ENCODE measurements around the gene ZDHHC14.
"Not testable (repeated sequence)": the region's sequence is repeated elsewhere in the genome, so short reads cannot be mapped to it uniquely, and the experiment has no call there.

ZDHHC14 gene

DNA sequence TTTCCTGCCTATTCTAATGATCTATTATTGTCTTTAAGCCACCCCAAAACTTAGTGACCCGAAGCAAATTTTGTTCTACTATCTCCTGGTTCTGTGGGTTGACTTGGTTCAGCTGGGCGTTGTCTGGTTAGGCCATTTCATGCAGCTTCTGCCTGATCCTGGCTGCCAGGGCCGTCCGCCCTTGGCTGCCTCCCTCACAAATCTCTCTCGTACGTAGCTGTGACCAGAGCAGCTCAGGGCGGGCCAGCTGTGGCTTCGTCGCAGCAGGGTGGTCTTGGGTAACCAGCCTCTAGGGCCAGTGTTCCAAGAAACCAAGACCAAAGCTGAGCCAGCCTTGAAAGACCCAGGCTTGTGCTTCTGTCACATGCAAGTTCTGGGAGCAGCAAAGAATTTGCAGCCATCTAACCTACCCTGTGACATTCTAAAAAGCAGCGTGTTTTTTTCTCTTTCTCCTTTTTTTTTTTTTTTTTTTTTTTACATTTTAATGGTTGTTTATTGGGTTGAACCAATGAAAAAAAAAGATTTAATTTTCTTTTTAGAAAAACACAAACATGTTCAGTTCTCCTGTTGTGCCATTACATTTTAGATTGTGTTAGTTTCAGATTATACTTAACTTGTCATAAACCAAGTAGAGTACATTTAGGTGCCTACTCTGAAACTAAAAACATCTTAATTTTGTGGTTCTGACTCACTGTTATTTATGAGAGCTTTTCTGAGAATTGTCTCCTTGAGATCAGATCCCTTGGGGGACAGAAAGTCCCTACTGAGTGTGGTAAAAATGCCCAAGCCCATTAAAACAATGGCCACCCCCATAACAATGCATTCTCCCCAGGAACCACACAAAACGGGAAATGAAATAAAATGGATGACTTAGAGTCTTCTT is 83.9 kb downstream of the ZDHHC14 start:
- no peak for DNase-seq (ENCODE audit: low read depth)
- no peak overlapping the region for H3K4me3 ChIP-seq (ENCODE audit: low read depth, low read length)
- TF ChIP-seq, protein P1, sequence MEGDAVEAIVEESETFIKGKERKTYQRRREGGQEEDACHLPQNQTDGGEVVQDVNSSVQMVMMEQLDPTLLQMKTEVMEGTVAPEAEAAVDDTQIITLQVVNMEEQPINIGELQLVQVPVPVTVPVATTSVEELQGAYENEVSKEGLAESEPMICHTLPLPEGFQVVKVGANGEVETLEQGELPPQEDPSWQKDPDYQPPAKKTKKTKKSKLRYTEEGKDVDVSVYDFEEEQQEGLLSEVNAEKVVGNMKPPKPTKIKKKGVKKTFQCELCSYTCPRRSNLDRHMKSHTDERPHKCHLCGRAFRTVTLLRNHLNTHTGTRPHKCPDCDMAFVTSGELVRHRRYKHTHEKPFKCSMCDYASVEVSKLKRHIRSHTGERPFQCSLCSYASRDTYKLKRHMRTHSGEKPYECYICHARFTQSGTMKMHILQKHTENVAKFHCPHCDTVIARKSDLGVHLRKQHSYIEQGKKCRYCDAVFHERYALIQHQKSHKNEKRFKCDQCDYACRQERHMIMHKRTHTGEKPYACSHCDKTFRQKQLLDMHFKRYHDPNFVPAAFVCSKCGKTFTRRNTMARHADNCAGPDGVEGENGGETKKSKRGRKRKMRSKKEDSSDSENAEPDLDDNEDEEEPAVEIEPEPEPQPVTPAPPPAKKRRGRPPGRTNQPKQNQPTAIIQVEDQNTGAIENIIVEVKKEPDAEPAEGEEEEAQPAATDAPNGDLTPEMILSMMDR (IDR thresholded peaks at IDR 0.05; ENCODE audit: control insufficient read depth, extremely low read depth, insufficient read depth) = no peak

DNA sequence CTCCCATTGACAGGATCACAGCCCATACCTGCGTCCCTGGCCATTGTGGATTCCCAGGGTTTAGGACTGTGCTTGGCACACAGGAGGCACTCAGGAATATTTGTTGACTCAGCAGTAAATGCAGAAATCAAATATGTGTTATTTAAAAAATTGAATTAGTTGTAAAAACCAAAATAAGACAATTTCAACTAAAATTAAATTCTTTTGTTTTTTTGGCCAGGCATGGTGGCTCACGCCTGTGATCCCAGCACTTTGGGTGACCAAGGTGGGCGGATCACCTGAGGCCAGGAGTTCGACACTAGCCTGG is 85.3 kb downstream of the ZDHHC14 start:
- no peak overlapping the region for H3K4me3 ChIP-seq (ENCODE audit: low read depth, low read length)
- no peak for DNase-seq (ENCODE audit: low read depth)
- TF ChIP-seq, protein P1 (IDR thresholded peaks at IDR 0.05; ENCODE audit: control insufficient read depth, extremely low read depth, insufficient read depth) = no peak

DNA sequence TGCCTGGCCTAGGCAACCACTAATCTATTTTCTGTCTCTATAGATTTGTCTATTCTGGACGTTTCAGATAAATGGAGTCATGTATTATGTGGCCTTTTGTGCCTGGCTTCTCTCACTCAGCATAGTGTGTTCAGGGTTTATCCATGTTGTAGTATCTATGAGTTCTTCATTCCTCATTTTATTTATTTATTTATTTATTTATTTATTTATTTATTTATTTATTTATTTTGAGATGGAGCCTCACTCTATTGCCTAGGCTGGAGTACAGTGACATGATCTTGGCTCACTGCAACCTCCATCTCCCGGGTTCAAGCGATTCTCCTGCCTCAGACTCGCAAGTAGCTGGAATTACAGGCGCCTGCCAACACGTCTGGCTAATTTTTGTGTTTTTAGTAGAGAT is 86.3 kb downstream of the ZDHHC14 start:
- not testable (repeated sequence) for DNase-seq (ENCODE audit: low read depth); H3K4me3 ChIP-seq (ENCODE audit: low read depth, low read length)

DNA sequence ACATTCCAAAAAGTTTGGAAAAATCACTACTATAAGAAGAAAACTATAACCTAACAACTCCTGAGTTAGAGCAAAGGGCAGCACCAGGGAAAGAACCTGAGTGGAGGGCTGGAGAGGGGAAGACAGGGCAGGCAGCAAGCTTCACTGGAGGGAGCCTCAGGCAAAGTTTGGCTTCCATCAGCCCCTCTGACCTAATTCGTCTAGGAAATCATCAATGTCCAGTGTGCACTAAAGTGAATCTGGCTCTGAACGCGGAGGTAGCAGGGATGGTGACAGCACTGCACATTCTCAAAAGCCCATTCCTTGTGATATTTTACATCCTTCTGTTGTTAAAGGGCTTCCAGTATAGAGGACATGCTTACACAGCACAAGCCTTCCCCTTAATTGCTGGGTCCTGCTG is 87.1 kb downstream of the ZDHHC14 start:
- DNase-seq (ENCODE audit: low read depth) = no peak

DNA sequence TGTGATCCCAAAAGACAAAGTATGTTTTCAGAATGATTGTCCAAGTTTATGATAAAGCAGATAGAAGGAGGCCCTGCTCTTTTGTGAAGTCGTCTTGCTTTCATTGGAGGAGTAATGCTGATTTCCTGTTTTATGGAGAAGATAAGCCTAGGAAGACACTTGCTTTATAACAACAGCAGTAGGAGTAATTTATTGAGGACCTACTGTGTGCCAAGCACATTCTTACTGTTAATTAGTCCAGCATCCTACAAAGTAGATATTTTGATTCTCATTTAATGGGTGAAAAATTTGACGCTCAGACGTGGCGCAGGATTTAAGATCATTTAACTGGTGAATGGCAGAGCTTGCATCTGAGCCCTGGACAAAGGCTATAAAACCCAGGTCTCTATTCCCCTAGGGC is 87.6 kb downstream of the ZDHHC14 start:
- TF ChIP-seq, protein P1 (IDR thresholded peaks at IDR 0.05; ENCODE audit: control insufficient read depth, extremely low read depth, insufficient read depth) = no peak
- DNase-seq (ENCODE audit: low read depth) = no peak
- no peak overlapping the region for H3K4me3 ChIP-seq (ENCODE audit: low read depth, low read length)

More for the DNA sequence above, 87.1 kb downstream of the ZDHHC14 start:
- TF ChIP-seq, protein P1 (IDR thresholded peaks at IDR 0.05; ENCODE audit: control insufficient read depth, extremely low read depth, insufficient read depth) = no peak
- H3K4me3 ChIP-seq (ENCODE audit: low read depth, low read length) = no peak overlapping the region

DNA sequence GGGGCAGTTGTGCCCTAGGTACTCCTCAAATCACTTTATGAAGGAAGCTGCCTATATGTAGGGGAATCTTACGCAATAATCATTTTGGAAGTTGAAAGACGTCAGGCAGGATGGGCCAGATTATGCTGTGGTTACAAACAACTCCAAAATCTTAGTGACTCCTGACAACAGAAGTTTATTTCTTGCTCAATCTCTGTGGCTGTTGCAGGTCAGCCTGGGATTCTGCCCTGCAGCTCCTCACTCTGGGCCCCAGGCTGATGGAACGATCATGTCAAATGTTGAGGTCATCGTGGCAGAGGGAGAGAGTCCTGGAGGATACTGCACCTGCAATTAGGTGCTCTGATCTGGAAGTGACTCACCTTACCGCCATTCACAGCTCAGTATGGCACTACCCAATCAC is 88.4 kb downstream of the ZDHHC14 start:
- TF ChIP-seq, protein P1 (IDR thresholded peaks at IDR 0.05; ENCODE audit: control insufficient read depth, extremely low read depth, insufficient read depth) = no peak
- no peak for DNase-seq (ENCODE audit: low read depth)
- no peak overlapping the region for H3K4me3 ChIP-seq (ENCODE audit: low read depth, low read length)

DNA sequence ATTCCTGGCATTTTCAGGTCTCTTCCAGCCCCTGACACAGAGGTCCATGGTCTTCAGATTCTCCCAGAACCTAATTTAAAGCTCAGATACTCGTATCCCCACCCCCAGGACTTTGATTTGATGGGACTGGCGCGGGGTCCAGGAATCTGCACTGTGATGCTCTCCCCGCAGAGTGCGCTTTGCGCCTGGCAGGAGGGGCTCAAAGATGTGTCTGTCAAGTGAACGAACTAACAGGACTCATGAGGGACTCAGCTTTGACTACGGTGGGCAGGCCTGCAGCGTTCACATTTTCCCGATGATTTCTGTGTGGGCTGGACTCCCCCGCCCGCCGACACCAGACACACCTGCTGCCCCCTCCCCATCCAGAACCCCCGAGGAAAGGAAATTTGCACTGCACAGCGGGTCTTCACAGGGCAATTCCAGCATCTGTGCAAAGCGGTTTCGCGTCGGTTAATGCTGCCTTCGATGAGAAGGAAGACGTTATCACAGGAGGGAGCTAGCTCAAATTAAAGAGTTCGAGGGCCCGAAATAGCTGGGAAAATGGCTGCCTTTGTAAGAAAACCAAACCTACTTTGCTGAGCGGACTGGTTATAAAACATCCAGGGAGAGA is 90.2 kb downstream of the ZDHHC14 start:
- DNase-seq (ENCODE audit: low read depth) = no peak
- TF ChIP-seq, protein P1 (IDR thresholded peaks at IDR 0.05; ENCODE audit: control insufficient read depth, extremely low read depth, insufficient read depth) = no peak
- no peak overlapping the region for H3K4me3 ChIP-seq (ENCODE audit: low read depth, low read length)
